K562 (cell line): ENCODE data around the gene PIANP. TPM values are rescaled to one million over a fixed set of nuclear protein-coding genes. Genes with fewer than 3 reads are reported as not detected.

Experiments used
- ATF4 ChIP-seq: fragments of 450-650 bp; formaldehyde crosslinking; IDR thresholded peaks from 2 replicates; pipeline ENCODE4 v1.4.0; 2022; ENCODE audit warnings: mild to moderate bottlenecking, moderate library complexity
- ATF6 ChIP-seq: sonication (generic); formaldehyde crosslinking; IDR thresholded peaks from 2 replicates; pipeline ENCODE4 v1.4.0; 2020; ENCODE audit warnings: mild to moderate bottlenecking, missing genetic modification reagents
- ELF1 ChIP-seq: fragments of 200-800 bp; sonication (Bioruptor generic); IDR thresholded peaks from 2 replicates; pipeline ENCODE4 v1.6.1; 2016; ENCODE audit warnings: missing genetic modification characterization, missing compliant biosample characterization
- MBD1 ChIP-seq: fragments of 250-450 bp; sonication (Bioruptor Pico); IDR thresholded peaks from 2 replicates; pipeline ENCODE4 v1.8.0; 2022; ENCODE audit warnings: inconsistent platforms
- NR2C2 ChIP-seq, 2 experiments: fragments of 200-800 bp in 1 of 2; sonication (Bioruptor generic) in 1 of 2; sonication (generic) in 1 of 2; formaldehyde crosslinking in 1 of 2; IDR thresholded peaks; 2 replicates each; pipeline versions ENCODE4 v1.6.1 to v1.8.0; 2016 to 2022; ENCODE audit warnings: mild to moderate bottlenecking in 1 of 2, missing compliant biosample characterization in 1 of 2, missing genetic modification characterization in 1 of 2, missing genetic modification reagents in 1 of 2
- PRDM10 ChIP-seq: fragments of 450-650 bp; IDR thresholded peaks from 2 replicates; pipeline ENCODE4 v1.6.1; 2018; ENCODE audit not compliant: partially characterized antibody
- RCOR1 ChIP-seq, 2 experiments: IDR thresholded peaks; 2 replicates each; pipeline ENCODE4 v1.6.1; 2012; ENCODE audit warnings: low read depth in 2 of 2, low read length in 2 of 2, borderline replicate concordance in 1 of 2, improper control_type of control experiment in 1 of 2
- SMAD3 ChIP-seq: fragments of 450-650 bp; formaldehyde crosslinking; conservative IDR thresholded peaks from 2 replicates; pipeline ENCODE4 v1.4.0; 2020; ENCODE audit warnings: mild to moderate bottlenecking
- TRIM24 ChIP-seq, 2 experiments: fragments of 450-650 bp; IDR thresholded peaks; 2 replicates each; pipeline ENCODE4 v1.6.1; 2016
- U2AF1 ChIP-seq: fragments of 200-400 bp; formaldehyde crosslinking; optimal IDR thresholded peaks from 2 replicates; pipeline ENCODE3; 2017; ENCODE audit warnings: mild to moderate bottlenecking, low read depth, low read length, moderate library complexity
- ZBTB17 ChIP-seq: fragments of 450-650 bp; formaldehyde crosslinking; IDR thresholded peaks from 2 replicates; pipeline ENCODE4 v1.4.0; 2020; ENCODE audit warnings: mild to moderate bottlenecking
- ZEB2 ChIP-seq: fragments of 450-650 bp; IDR thresholded peaks from 2 replicates; pipeline ENCODE4 v1.6.1; 2016
- ZFP1 ChIP-seq: fragments of 450-650 bp; formaldehyde crosslinking; IDR thresholded peaks from 2 replicates; pipeline ENCODE4 v1.4.0; 2020; ENCODE audit warnings: mild to moderate bottlenecking, mixed read lengths
- ZNF354B ChIP-seq: fragments of 250-450 bp; sonication (Bioruptor Pico); IDR thresholded peaks from 2 replicates; pipeline ENCODE4 v1.4.0; 2020
- ZNF445 ChIP-seq: fragments of 250-450 bp; sonication (Bioruptor Pico); IDR thresholded peaks from 2 replicates; pipeline ENCODE4 v1.4.0; 2020; ENCODE audit warnings: low read depth, mild to moderate bottlenecking, moderate library complexity
- ZNF551 ChIP-seq: fragments of 250-450 bp; sonication (Bioruptor Pico); IDR thresholded peaks from 2 replicates; pipeline ENCODE4 v1.5.0; 2021; ENCODE audit warnings: mild to moderate bottlenecking, moderate library complexity
- ZNF695 ChIP-seq: fragments of 450-650 bp; formaldehyde crosslinking; IDR thresholded peaks from 2 replicates; pipeline ENCODE4 v1.4.0; 2020; ENCODE audit warnings: mild to moderate bottlenecking, moderate library complexity
- ZNF699 ChIP-seq: fragments of 250-450 bp; sonication (Bioruptor Pico); IDR thresholded peaks from 2 replicates; pipeline ENCODE4 v1.8.0; 2021; ENCODE audit warnings: mild to moderate bottlenecking, moderate library complexity; ENCODE audit not compliant: insufficient replicate concordance
- polyA plus RNA-seq, 8 experiments: library from polyadenylated mRNA; depleted of rRNA in 4 of 8; stranded (reverse) in 5 of 8; unstranded in 3 of 8; fragments of >200 nt; fragmentation: Nextera tagmentation in 2 of 8; fragmentation: Illumina TruSeq in 1 of 8; extraction: Ambion mirVana in 2 of 8; extraction: Trizol in 1 of 8; gene quantifications; 2 replicates each; pipeline versions ENCODE4 v1.2.1 to v1.2.3, GENCODE V29; 2011 to 2014; ENCODE audit warnings: inconsistent platforms in 1 of 8, missing spikeins in 1 of 8
- total RNA-seq, 7 experiments: library from RNA; depleted of rRNA in 6 of 7; stranded (reverse); fragments of >200 nt in 6 of 7; fragmentation: Illumina TruSeq in 2 of 7; extraction: Trizol in 2 of 7; gene quantifications; 2 replicates each; pipeline versions ENCODE4 v1.2.1 to v1.2.3, GENCODE V29; 2011 to 2021; ENCODE audit warnings: low replicate concordance in 1 of 7

Gene PIANP
- total and polyA plus RNA-seq, 9 of the 15 experiments (the other 6 are each of a cell fraction or from before 2014, with no cell fraction given) = 0.07 TPM; not detected in 8

GRCh38 chr12:6662906-6663742, 37.5 kb downstream of the PIANP start, which contains the start of gene ING4 (continued):
- TF ChIP-seq ATF6 (CRISPR knock-in tag) (peak; percentile 71; the same call in 1 of the 2 replicates), ZNF445 (CRISPR knock-in tag) (no peak), ELF1 (tag) (peak; percentile 100), TRIM24 (IDR thresholded peaks at IDR 0.05) (peak in 1 of 2 experiments; percentile 4; a peak in 2 of 4 replicates), NR2C2 (CRISPR knock-in tag; IDR thresholded peaks at IDR 0.05) (peak; percentile 59; the same call in 1 of the 2 replicates), NR2C2 (tag; IDR thresholded peaks at IDR 0.05) (peak; percentile 99), MBD1 (CRISPR knock-in tag) (no peak), RCOR1 (IDR thresholded peaks at IDR 0.05; ENCODE audit: borderline replicate concordance in 1 of 2, low read depth in 2 of 2, low read length in 2 of 2) (no peak), ZBTB17 (CRISPR knock-in tag) (no peak), PRDM10 (peak; percentile 30), ZFP1 (CRISPR knock-in tag) (no peak), SMAD3 (CRISPR knock-in tag) (no peak), ZNF699 (CRISPR knock-in tag) (no peak), ZEB2 (no peak), ZNF695 (no peak), ZNF551 (no peak), ATF4 (CRISPR knock-in tag) (peak; percentile 54; the same call in 1 of the 2 replicates), ZNF354B (CRISPR knock-in tag) (no peak), U2AF1 (no peak)
